Left renal pelvis (tissue), 4 donors: Measurements from ENCODE around the gene HOXA11. TPM values are rescaled to one million over a fixed set of nuclear protein-coding genes. Genes with fewer than 3 reads are reported as not detected.

Source experiments
- DNase-seq, 4 donors: peaks; one replicate each; pipeline ENCODE4 v3.0.0-alpha.2; 2013; ENCODE audit warnings: low read depth in 4 of 4, low spot score in 3 of 4
- polyA plus RNA-seq, 4 donors: library from polyadenylated mRNA; unstranded; fragments of 120-200 nt; gene quantifications; one replicate each; pipeline ENCODE4 v1.2.1, GENCODE V29; 2013; ENCODE audit not compliant: insufficient read length in 4 of 4

Gene HOXA11
- polyA plus RNA-seq, 4 donors, result 32.3 to 44.2 (median 40.7) TPM

GRCh38 chr7:27139334-27140125 is 45.5 kb downstream of the HOXA11 start:
- DNase-seq, result no peak

GRCh38 chr7:27138985-27139333 is 46.1 kb downstream of the HOXA11 start:
- DNase-seq, result no peak

GRCh38 chr7:27138472-27138871 is 46.6 kb downstream of the HOXA11 start:
- DNase-seq, result no peak

- DNase-seq, result no peak
Observed at GRCh38 chr7:27137640-27138315, 47.3 kb downstream of the HOXA11 start.

- DNase-seq, result no peak
Observed at GRCh38 chr7:27134392-27134791, 50.6 kb downstream of the HOXA11 start.

- DNase-seq, result no peak
Observed at GRCh38 chr7:27133409-27134231, 51.4 kb downstream of the HOXA11 start.

- no peak for DNase-seq
Observed at GRCh38 chr7:27132978-27133377, 52.1 kb downstream of the HOXA11 start.

- no peak for DNase-seq
Observed at GRCh38 chr7:27132214-27132613, 52.8 kb downstream of the HOXA11 start.

GRCh38 chr7:27131390-27131819 is 53.6 kb downstream of the HOXA11 start:
- DNase-seq, result no peak

Other genes with a start within 250 kb of the HOXA11 start
- gene HOXA1, start 89.2 kb downstream of the HOXA11 start, polyA plus RNA-seq, result 1 to 10 TPM; 2.6 to 4.0 (median 3.0) TPM
- 10 to 100 TPM; 10.1 to 15.1 (median 11.3) TPM for gene HOXA2, start 82.5 kb downstream of the HOXA11 start, polyA plus RNA-seq
- gene HOXA4, start 54.5 kb downstream of the HOXA11 start, polyA plus RNA-seq, result 10 to 100 TPM; 22.0 to 26.2 (median 23.3) TPM
- gene HOXA5, start 41.6 kb downstream of the HOXA11 start, polyA plus RNA-seq, result 10 to 100 TPM; 76.3 to 92.8 (median 81.6) TPM
- gene HOXA6, start 37.5 kb downstream of the HOXA11 start, polyA plus RNA-seq, result 10 to 100 TPM; 25.1 to 48.3 (median 35.4) TPM
- gene HOXA3, start 32.6 kb downstream of the HOXA11 start, polyA plus RNA-seq, result 10 to 100 TPM; 38.6 to 53.0 (median 46.3) TPM
- gene HOXA7, start 28.6 kb downstream of the HOXA11 start, polyA plus RNA-seq, result 10 to 100 TPM; 11.4 to 31.9 (median 27.3) TPM
- 100 to 1,000 TPM in 2 of 4 donors, 10 to 100 TPM in 2; 54.9 to 111 (median 103) TPM for gene HOXA9, start 19.7 kb downstream of the HOXA11 start, polyA plus RNA-seq
- gene HOXA10, start 10.9 kb downstream of the HOXA11 start, polyA plus RNA-seq, result 100 to 1,000 TPM; 103 to 161 (median 136) TPM
- under 1 TPM in 1 of 4 donors, not detected in 3; 0.03 TPM for gene HOXA13, start 14.9 kb upstream of the HOXA11 start, polyA plus RNA-seq
- under 1 TPM in 2 of 4 donors, not detected in 2; 0.07 to 0.08 TPM for gene EVX1, start 57.6 kb upstream of the HOXA11 start, polyA plus RNA-seq